HL-60 (cell line): ENCODE measurements around the gene SUSD5.

Experiments used
- CTCF ChIP-seq: IDR thresholded peaks from one replicate; pipeline ENCODE4 v1.5.1; 2011; ENCODE audit warnings: low read length, control low read depth, inconsistent platforms; ENCODE audit not compliant: insufficient read depth
- GABPA ChIP-seq: IDR thresholded peaks from 2 replicates; pipeline ENCODE4 v1.6.1; 2012; ENCODE audit warnings: low read depth
- POLR2AphosphoS5 ChIP-seq: IDR thresholded peaks from 2 replicates; pipeline ENCODE4 v1.6.1; 2012; ENCODE audit warnings: low read depth
- REST ChIP-seq: IDR thresholded peaks from 2 replicates; pipeline ENCODE4 v1.6.1; 2012; ENCODE audit warnings: low read depth; ENCODE audit not compliant: insufficient replicate concordance

- TF ChIP-seq CTCF = no peak
- TF ChIP-seq POLR2AphosphoS5 = no peak
- no peak for TF ChIP-seq GABPA
- no peak for TF ChIP-seq REST
These were observed 71.7 kb downstream of the SUSD5 start for GRCh38 chr3:33146791-33147445.
